Bronchial epithelial cell (primary cell): ENCODE measurements around the gene NUDT3. TPM values are rescaled to one million over a fixed set of nuclear protein-coding genes. Genes with fewer than 3 reads are reported as not detected.
A peak's percentile ranks its signal among the peaks of the same experiment; 100 is the strongest.
"Not testable (repeated sequence)": the region's sequence is repeated elsewhere in the genome, so short reads cannot be mapped to it uniquely, and the experiment has no call there.

Experiments used
- DNase-seq: peaks from one replicate; pipeline ENCODE4 v3.0.0-alpha.2; 2010; ENCODE audit warnings: low read depth
- FAIRE-seq: peaks from 2 replicates; lab custom pipeline; 2011; peaks lifted over from hg19 to GRCh38; lab: Jason Lieb, UNC
- H3K27me3 ChIP-seq: 2 replicates; pipeline ENCODE4 v1.5.1; 2011; ENCODE audit warnings: low read length; ENCODE audit not compliant: control insufficient read depth, insufficient read depth
- H3K36me3 ChIP-seq: 2 replicates; pipeline ENCODE4 v1.5.1; 2011; ENCODE audit warnings: low read length; ENCODE audit not compliant: control insufficient read depth, insufficient read depth
- H3K4me3 ChIP-seq: 2 replicates; pipeline ENCODE4 v1.5.1; 2011; ENCODE audit warnings: mild to moderate bottlenecking, low read depth, low read length, control low read depth
- total RNA-seq: library from RNA; depleted of rRNA; stranded (reverse); fragments of >200 nt; gene quantifications from 2 replicates; pipeline ENCODE4 v1.2.1, GENCODE V29; 2014
- TF ChIP-seq, protein P1 (sequence below): IDR thresholded peaks from 2 replicates; pipeline ENCODE4 v1.5.1; 2011; ENCODE audit warnings: mild to moderate bottlenecking, moderate library complexity, low read length, control low read depth, inconsistent platforms; ENCODE audit not compliant: insufficient read depth, severe bottlenecking

The NUDT3 gene
- total RNA-seq, 1 donor from 2014 or later: 15.8 TPM

DNA sequence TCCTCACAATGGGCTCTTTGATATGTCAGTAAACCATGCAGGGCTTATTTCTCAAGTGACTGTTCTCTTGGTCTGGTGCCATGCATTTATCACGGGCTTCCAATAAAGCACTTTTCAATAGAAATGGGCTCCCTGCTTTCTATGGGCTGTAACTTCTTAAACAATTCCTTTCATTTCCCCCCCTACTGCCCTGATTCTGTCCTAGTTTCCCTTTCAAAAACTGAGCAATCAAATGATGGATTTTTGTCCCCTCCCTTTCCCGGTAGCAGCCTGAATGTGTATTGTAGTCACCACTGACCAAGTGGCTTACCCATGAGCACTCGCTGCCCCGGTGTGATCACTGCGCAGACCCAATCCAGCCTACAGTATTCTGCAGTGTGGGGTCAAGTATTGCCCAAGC, 19.5 kb upstream of the NUDT3 start:
- DNase-seq (no peak), FAIRE-seq (no peak)
- Histone ChIP-seq H3K4me3 (no peak overlapping the region), H3K27me3 (no peaks in the 10 kb centered on the region), H3K36me3 (peaks cover 3% of the 10 kb centered on the region)
- TF ChIP-seq, protein P1, sequence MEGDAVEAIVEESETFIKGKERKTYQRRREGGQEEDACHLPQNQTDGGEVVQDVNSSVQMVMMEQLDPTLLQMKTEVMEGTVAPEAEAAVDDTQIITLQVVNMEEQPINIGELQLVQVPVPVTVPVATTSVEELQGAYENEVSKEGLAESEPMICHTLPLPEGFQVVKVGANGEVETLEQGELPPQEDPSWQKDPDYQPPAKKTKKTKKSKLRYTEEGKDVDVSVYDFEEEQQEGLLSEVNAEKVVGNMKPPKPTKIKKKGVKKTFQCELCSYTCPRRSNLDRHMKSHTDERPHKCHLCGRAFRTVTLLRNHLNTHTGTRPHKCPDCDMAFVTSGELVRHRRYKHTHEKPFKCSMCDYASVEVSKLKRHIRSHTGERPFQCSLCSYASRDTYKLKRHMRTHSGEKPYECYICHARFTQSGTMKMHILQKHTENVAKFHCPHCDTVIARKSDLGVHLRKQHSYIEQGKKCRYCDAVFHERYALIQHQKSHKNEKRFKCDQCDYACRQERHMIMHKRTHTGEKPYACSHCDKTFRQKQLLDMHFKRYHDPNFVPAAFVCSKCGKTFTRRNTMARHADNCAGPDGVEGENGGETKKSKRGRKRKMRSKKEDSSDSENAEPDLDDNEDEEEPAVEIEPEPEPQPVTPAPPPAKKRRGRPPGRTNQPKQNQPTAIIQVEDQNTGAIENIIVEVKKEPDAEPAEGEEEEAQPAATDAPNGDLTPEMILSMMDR: no peak

DNA sequence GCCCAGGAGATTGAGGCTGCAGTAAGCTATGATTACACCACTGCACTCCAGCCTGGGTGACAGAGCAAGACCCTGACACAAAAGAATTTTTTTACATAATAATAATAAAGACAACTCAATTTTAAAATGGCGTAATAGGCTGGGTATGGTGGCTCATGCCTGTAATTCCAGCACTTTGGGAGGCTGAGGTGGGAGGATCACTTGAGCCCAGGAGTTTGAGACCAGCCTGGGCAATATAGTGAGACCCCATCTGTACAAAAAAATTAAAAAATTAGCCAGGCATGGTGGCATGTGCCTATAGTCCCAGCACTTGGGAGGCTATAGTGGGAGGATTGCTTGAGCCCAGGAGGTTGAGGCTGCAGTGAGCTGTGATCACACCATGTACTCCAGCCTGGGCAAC, 15.4 kb upstream of the NUDT3 start:
- not testable (repeated sequence) for FAIRE-seq, H3K36me3 ChIP-seq, H3K4me3 ChIP-seq, H3K27me3 ChIP-seq, DNase-seq

DNA sequence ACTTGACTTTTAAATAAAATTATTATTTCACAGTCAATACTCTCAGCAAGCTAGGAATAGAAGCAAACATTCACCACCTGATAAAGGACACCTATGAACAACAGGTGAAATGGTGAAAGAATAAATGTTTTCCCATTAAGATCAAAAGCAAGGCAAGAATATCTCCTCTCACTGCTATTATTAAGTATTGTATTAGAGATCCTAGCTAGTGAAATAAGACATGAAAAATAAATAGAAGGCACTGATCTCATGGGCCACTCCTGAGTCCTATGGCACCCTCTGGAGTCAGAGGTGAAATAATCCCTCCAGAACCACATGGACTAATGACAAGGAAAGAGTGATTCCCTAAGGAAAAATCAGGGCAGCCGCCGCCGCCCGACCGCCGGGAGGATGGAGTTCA, 4.0 kb upstream of the NUDT3 start:
- DNase-seq (no peak), FAIRE-seq (no peak)
- H3K27me3 ChIP-seq: no peaks in the 10 kb centered on the region
- H3K4me3 ChIP-seq: no peak overlapping the region
- H3K36me3 ChIP-seq: no peaks in the 10 kb centered on the region
- TF ChIP-seq, protein P1: no peak

DNA sequence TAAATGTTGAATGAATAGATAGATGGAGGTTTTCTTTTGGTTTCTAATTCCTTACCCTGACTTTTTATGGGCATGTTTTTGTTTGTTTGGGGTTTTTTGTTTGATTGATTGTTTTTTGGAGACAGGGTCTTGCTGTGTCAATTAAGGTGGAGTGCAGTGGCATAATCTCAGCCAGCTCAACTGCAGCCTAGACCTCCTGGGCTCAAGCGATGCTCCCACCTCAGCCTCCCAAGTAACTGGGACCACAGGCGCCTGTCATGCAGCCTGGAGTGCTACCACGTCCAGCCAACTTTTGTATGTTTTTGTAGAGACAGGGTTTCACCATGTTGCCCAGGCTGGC, 1.5 kb upstream of the NUDT3 start:
- DNase-seq: no peak
- FAIRE-seq: no peak
- Histone ChIP-seq H3K4me3 (no peak overlapping the region), H3K36me3 (no peaks in the 10 kb centered on the region), H3K27me3 (no peaks in the 10 kb centered on the region)
- TF ChIP-seq, protein P1: no peak

DNA sequence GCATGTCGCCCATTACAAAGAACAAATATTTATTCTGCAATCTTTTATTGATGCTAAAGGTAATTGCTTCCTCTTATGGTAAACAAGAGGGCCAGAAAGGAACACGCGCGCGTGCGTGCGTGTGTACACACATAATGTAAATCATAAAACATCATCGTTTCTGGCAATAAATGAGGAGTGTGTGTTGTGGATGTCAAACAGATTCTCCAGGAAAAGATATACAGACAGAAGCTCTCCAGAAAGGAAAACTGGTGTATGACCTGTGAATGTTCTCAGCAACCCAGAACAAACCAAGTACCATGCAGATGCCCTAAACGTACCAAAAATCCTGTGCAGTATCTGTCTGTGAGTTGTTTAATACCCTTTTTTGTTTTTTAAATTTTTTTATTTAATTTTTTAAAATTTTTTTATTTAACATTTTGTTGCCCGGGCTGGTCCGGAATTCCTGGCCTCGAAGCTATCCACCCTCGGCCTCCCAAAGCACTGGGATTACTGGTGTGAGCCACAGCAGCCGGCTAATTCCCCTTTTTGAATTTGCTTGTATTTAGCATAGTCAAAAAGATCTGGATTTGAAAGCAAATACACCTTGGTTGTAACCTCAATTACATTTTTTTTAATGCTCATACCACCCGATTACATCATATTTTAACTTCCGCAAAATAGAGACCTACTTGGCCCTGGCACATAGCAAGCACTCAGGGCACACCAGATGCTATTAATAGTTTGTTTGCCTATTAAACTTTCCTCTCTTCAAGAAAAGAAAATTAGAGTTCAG, 909 bp upstream of the NUDT3 start:
- no peak for FAIRE-seq

DNA sequence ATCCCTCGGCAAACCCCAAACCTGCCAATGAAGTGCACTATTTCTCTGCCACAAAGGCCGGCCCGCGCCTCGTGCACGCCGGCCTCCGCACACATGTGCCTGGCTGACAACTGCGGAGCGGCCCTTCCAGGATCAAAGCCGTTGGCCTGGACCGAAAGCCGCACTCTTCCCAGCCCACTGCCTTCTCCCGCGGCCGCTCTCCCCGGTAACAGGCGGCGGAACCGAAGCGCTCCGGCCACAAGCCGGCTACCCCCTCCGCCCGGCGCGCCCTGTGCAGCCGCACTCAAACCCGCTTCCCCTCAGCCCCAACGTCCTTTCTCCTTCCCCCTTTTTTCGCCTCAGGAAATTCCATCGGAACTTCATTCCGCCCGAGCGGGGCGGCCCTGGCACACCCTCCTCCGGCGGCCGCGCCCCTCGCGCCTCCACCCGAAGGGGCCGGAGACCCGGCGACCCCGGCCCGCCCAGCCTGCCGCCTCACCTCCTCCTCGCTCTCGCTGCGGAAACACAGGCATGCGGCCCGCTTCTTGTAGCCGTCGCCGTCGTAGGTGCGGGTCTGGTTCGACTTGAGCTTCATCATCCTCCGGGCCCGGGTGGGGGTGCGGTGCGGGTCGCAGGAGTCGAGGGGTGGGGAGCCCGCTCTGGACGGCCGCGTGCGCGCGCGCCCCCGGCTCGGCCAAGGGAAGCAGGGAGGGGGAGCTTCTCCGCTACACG, 528 bp downstream of the NUDT3 start:
- TF ChIP-seq, protein P1: no peak
- H3K36me3 ChIP-seq: no peaks in the 10 kb centered on the region
- no peaks in the 10 kb centered on the region for H3K27me3 ChIP-seq
- H3K4me3 ChIP-seq: peak overlapping the region; percentile 90
- DNase-seq: peak; percentile 40
- FAIRE-seq: no peak

More for the DNA sequence above, 909 bp upstream of the NUDT3 start:
- no peak for DNase-seq
- TF ChIP-seq, protein P1: no peak
- Histone ChIP-seq H3K4me3 (peak overlapping the region; percentile 90), H3K36me3 (no peaks in the 10 kb centered on the region), H3K27me3 (no peaks in the 10 kb centered on the region)
